ENCODE data around the gene SPATS2L.

The SPATS2L gene

DNA sequence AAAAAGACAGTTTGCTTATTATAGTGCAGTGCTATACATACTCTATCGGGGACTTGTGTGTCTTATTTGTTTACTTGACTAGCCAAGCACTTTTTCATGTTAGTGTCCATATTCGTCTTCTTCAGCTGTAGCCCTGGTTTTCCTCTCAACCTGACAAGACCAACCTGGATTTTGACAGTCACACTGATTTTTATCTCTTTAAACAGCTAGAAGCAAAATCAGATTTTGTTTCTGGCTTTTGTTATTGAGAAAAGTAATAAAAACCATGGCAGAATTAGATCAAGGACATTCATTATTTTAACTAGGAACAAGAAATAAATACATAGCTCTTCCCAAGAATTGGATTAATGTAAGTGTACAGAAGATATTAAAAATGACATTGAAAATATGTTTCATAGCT lies 56.8 kb downstream of the SPATS2L start:
- DNase-seq (ENCODE audit: low read depth), result no peak
- in situ Hi-C loops (cut with HindIII; ENCODE audit: low sequenced_read_pairs), result no loop called here
- H3K4me3 ChIP-seq (ENCODE audit: low read depth, low read length), result no peak overlapping the region
- TF ChIP-seq, protein P1, sequence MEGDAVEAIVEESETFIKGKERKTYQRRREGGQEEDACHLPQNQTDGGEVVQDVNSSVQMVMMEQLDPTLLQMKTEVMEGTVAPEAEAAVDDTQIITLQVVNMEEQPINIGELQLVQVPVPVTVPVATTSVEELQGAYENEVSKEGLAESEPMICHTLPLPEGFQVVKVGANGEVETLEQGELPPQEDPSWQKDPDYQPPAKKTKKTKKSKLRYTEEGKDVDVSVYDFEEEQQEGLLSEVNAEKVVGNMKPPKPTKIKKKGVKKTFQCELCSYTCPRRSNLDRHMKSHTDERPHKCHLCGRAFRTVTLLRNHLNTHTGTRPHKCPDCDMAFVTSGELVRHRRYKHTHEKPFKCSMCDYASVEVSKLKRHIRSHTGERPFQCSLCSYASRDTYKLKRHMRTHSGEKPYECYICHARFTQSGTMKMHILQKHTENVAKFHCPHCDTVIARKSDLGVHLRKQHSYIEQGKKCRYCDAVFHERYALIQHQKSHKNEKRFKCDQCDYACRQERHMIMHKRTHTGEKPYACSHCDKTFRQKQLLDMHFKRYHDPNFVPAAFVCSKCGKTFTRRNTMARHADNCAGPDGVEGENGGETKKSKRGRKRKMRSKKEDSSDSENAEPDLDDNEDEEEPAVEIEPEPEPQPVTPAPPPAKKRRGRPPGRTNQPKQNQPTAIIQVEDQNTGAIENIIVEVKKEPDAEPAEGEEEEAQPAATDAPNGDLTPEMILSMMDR (IDR thresholded peaks at IDR 0.05; ENCODE audit: low read depth, low read length, missing control alignments), result no peak

DNA sequence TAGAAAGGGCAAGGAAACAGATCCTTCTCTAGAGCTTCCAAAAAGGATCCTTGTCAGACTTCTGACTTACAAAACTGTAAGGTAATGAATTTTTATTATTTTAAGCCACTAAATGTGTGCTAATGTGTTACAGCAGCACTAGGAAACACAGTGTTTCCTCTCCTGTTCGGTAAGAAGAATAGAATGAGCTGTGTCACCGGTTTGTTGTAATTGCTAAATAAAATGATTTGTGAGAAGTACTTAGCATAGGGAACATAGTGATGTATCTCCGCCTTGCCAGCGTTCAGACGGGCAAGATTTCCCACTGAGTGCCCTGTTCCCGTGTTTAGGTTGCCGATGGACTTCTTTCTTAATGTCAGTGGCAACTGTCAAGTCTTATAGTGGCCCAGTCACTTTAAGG lies 57.6 kb downstream of the SPATS2L start:
- no peak overlapping the region for H3K4me3 ChIP-seq (ENCODE audit: low read depth, low read length)
- DNase-seq (ENCODE audit: low read depth), result no peak
- TF ChIP-seq, protein P1 (IDR thresholded peaks at IDR 0.05; ENCODE audit: low read depth, low read length, missing control alignments), result no peak
- in situ Hi-C loops (cut with HindIII; ENCODE audit: low sequenced_read_pairs), result no loop called here

DNA sequence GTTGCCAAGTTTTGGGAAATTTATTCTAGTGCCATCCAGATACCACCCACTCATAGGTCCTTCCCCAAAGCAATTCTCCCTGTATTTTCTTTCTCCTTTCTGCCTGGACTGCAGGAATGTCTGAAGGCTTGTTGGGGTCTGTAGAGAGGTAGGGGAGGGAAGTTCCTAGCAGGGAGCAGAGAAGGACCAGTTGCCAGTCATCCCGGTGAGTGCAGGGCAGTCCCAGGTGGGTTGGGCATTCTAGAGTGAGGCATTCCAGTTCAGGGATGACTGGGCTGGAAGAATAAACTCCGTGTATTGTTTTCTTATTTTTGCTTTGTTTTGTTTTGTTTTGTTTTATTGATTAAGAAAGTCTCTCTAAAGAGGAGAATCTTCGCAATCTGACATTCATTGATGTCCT lies 58.1 kb downstream of the SPATS2L start:
- TF ChIP-seq, protein P1 (IDR thresholded peaks at IDR 0.05; ENCODE audit: low read depth, low read length, missing control alignments), result no peak
- no peak for DNase-seq (ENCODE audit: low read depth)
- H3K4me3 ChIP-seq (ENCODE audit: low read depth, low read length), result no peak overlapping the region
- in situ Hi-C loops (cut with HindIII; ENCODE audit: low sequenced_read_pairs), result no loop called here

DNA sequence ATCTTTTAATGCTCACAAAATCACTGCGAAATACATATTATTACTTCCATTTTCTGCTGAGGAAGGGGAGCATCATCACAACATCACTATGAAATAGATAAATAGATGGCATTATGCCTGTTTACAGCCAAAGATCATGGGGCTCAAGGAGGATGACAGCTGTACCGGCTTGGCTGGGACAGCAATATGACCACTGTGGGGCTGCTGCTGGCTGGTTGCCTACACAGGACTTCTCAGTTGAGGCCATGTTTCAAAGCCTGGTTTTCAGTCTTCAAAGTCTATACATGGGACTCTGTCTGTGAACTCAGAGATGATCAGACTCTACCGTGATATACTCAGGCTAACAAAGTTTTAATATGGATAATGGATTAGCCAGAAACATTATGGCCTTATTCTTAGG lies 58.7 kb downstream of the SPATS2L start:
- in situ Hi-C loops (cut with HindIII; ENCODE audit: low sequenced_read_pairs), result no loop called here

DNA sequence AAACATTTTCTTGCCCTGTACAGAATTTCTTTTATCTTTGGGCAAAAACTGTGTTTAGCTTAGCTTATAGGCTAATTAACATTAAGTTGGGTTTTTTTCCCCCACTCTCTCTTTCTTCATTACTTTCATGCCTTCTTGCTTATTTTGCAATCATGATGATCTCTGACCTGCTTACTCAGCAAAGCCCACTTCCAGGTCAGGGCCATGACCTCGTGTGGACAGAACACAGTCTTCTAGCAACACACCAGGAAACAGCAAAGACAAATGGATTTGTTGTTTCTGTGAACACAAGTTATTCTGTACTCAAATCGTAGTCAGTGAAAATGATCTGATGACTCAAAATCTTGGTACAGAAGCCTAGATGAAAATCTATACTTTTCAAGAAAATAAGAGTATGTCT lies 60.7 kb downstream of the SPATS2L start:
- no peak overlapping the region for H3K4me3 ChIP-seq (ENCODE audit: low read depth, low read length)

More for the DNA sequence above, 58.7 kb downstream of the SPATS2L start:
- DNase-seq (ENCODE audit: low read depth), result no peak
- no peak overlapping the region for H3K4me3 ChIP-seq (ENCODE audit: low read depth, low read length)
- TF ChIP-seq, protein P1 (IDR thresholded peaks at IDR 0.05; ENCODE audit: low read depth, low read length, missing control alignments), result no peak

DNA sequence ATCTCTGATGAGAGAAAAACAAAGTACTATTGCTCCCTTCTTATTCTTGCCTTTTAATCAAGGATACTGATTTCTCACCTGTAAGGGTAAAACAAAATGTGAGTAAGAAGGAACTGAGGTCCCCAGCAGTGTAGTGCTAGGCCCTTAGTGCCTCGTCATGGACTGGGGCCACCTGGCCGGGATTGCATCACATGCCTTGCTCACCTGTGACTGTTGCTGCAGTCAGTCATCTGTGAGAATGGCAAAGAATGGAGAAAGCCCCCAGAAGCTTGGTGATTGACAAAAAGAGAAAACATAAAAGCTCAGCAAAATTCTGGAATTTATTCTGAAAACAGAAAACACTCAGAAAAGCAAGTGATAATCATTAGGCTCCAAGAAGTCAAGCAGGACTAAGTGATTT lies 63.4 kb downstream of the SPATS2L start:
- no peak for DNase-seq (ENCODE audit: low read depth)
- in situ Hi-C loops (cut with HindIII; ENCODE audit: low sequenced_read_pairs), result no loop called here
- no peak overlapping the region for H3K4me3 ChIP-seq (ENCODE audit: low read depth, low read length)

More for the DNA sequence above, 60.7 kb downstream of the SPATS2L start:
- TF ChIP-seq, protein P1 (IDR thresholded peaks at IDR 0.05; ENCODE audit: low read depth, low read length, missing control alignments), result no peak
- in situ Hi-C loops (cut with HindIII; ENCODE audit: low sequenced_read_pairs), result no loop called here
- no peak for DNase-seq (ENCODE audit: low read depth)

More for the DNA sequence above, 63.4 kb downstream of the SPATS2L start:
- TF ChIP-seq, protein P1 (IDR thresholded peaks at IDR 0.05; ENCODE audit: low read depth, low read length, missing control alignments), result no peak

Measured in astrocyte of the cerebellum (primary cell).